ENCODE data around the gene MRPL16. TPM values are rescaled to one million over a fixed set of nuclear protein-coding genes. Genes with fewer than 3 reads are reported as not detected.
"Not testable (repeated sequence)": the region's sequence is repeated elsewhere in the genome, so short reads cannot be mapped to it uniquely, and the experiment has no call there.

The MRPL16 gene
- total and polyA plus RNA-seq, 8 donors, result 17.0 to 36.6 (median 21.4) TPM

GRCh38 chr11:59849129-59849528 is 38.6 kb upstream of the MRPL16 start:
- intact Hi-C loops (cut with DNase I), result no loop called here
- H3K4me1 ChIP-seq, result peaks cover 0 to 23% (median 0%) of the 10 kb centered on the region in 3 donors
- ATAC-seq, result peak; percentile 84 to 91 (median 87)
- FAIRE-seq, result no peak
- H3K27ac ChIP-seq, result peak overlapping the region in 3 of 4 donors; percentile 19 to 73 (median 65)
- DNase-seq, result peak in 2 of 6 donors; percentile 21 to 24
- no peak overlapping the region for H3K4me3 ChIP-seq
- no peaks in the 10 kb centered on the region for H3K9me3 ChIP-seq
- TF ChIP-seq CTCF (IDR thresholded peaks at IDR 0.05), result no peak
- WGBS, 2 donors, result 19 to 37% methylated on average over 2 of the region's 2 CpGs
- H3K27me3 ChIP-seq, result no peaks in the 10 kb centered on the region
- H3K36me3 ChIP-seq, result no peaks in the 10 kb centered on the region

GRCh38 chr11:59848439-59848838 is 37.9 kb upstream of the MRPL16 start:
- DNase-seq; H3K27me3 ChIP-seq; FAIRE-seq; intact Hi-C loops (cut with DNase I); H3K4me3 ChIP-seq; H3K9me3 ChIP-seq; ATAC-seq; H3K36me3 ChIP-seq: not testable (repeated sequence)
- H3K27ac ChIP-seq, result peak overlapping the region in 3 of 4 donors; percentile 19 to 73 (median 65)
- WGBS, 2 donors, result 80 to 82% methylated on average over 6 of the region's 6 CpGs
- peaks cover 0 to 23% (median 0%) of the 10 kb centered on the region in 3 donors for H3K4me1 ChIP-seq

GRCh38 chr11:59847626-59848025 is 37.0 kb upstream of the MRPL16 start:
- 86 to 98% methylated on average over 3 of the region's 3 CpGs for WGBS, 2 donors
- Histone ChIP-seq H3K4me1 (peaks cover 0 to 23% (median 0%) of the 10 kb centered on the region in 3 donors), H3K4me3 (no peak overlapping the region), H3K27me3 (no peaks in the 10 kb centered on the region), H3K27ac (no peak overlapping the region), H3K9me3 (no peaks in the 10 kb centered on the region), H3K36me3 (no peaks in the 10 kb centered on the region)
- TF ChIP-seq CTCF (IDR thresholded peaks at IDR 0.05), result no peak
- ATAC-seq (no peak), FAIRE-seq (no peak), DNase-seq (no peak)
- intact Hi-C loops (cut with DNase I), result no loop called here

GRCh38 chr11:59846556-59846955 is 36.0 kb upstream of the MRPL16 start:
- no peak for TF ChIP-seq CTCF (IDR thresholded peaks at IDR 0.05)
- Histone ChIP-seq H3K4me1 (peaks cover 0 to 23% (median 0%) of the 10 kb centered on the region in 3 donors), H3K4me3 (no peak overlapping the region), H3K27ac (no peak overlapping the region), H3K36me3 (no peaks in the 10 kb centered on the region), H3K9me3 (no peaks in the 10 kb centered on the region), H3K27me3 (no peaks in the 10 kb centered on the region)
- intact Hi-C loops (cut with DNase I), result no loop called here
- no peak for DNase-seq
- 84 to 88% methylated on average over 5 of the region's 5 CpGs for WGBS, 2 donors
- FAIRE-seq, result no peak
- no peak for ATAC-seq

GRCh38 chr11:59845399-59845798 is 34.8 kb upstream of the MRPL16 start, which contains the start of gene CBLIF:
TSS of gene CBLIF (minus strand) at chr11:59845499. CDS start at chr11:59845453, 46 bp downstream.
- peak in 1 of 4 donors; percentile 31 for ATAC-seq
- no peak for FAIRE-seq
- no peak for TF ChIP-seq CTCF (IDR thresholded peaks at IDR 0.05)

More at GRCh38 chr11:59845399-59845798, 34.8 kb upstream of the MRPL16 start, which contains the start of gene CBLIF:
- Histone ChIP-seq H3K4me1 (peaks cover 0 to 26% (median 2%) of the 10 kb centered on the region in 3 donors), H3K27ac (peak within 1 kb of the TSS in 2 of 4 donors; percentile 22 to 61), H3K4me3 (no peak within 1 kb of the TSS), H3K9me3 (no peaks in the 10 kb centered on the region), H3K27me3 (no peaks in the 10 kb centered on the region), H3K36me3 (no peaks in the 10 kb centered on the region)
- 70% methylated on average over 4 of the region's 4 CpGs for WGBS, 2 donors
- intact Hi-C loops (cut with DNase I), result no loop called here
- DNase-seq, result no peak
